Left renal pelvis (tissue), 4 donors: ENCODE results near the gene BIN1. TPM values are rescaled to one million over a fixed set of nuclear protein-coding genes. Genes with fewer than 3 reads are reported as not detected.
A peak's percentile ranks its signal among the peaks of the same experiment; 100 is the strongest.
"Not testable (repeated sequence)": the region's sequence is repeated elsewhere in the genome, so short reads cannot be mapped to it uniquely, and the experiment has no call there.

Source experiments
- DNase-seq, 4 donors: peaks; one replicate each; pipeline ENCODE4 v3.0.0-alpha.2; 2013; ENCODE audit warnings: low read depth in 4 of 4, low spot score in 3 of 4
- polyA plus RNA-seq, 4 donors: library from polyadenylated mRNA; unstranded; fragments of 120-200 nt; gene quantifications; one replicate each; pipeline ENCODE4 v1.2.1, GENCODE V29; 2013; ENCODE audit not compliant: insufficient read length in 4 of 4

BIN1 gene
- polyA plus RNA-seq, 4 donors: 77.2 to 128 (median 93.0) TPM

DNA sequence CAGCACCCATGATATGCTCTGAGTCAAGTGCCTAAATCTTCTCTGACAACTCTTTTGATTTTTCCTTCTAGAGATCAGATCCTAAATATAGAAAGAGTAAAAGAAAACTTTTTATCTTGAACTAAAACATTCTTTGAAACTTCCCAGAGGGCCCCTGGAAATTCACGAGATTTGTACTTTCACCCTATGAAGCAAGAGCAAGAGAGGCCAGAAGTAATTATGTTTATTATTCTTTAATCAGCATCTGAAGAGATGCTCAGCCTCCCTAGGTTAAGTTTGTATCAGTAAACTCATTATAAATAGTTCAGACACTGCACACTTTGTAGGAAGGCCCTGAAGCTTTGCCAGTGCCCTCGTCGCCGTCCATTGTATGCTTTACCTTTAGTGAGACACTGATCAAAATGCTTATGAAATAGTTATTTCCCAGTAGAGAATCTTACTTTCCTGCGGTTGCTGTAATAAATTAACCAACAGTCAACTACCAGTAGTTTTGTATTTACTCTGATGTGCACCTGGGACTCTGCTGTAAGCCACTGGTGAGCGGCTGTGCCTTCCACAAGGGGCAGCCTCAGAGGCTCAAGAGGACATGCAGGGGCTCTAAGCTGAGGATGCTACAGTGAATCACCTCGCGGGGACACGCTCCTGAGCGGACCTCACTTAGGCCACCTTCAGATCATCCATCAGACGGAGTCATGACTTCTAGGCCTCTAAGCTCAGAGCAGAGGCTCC, 71.9 kb downstream of the BIN1 start:
- no peak for DNase-seq

DNA sequence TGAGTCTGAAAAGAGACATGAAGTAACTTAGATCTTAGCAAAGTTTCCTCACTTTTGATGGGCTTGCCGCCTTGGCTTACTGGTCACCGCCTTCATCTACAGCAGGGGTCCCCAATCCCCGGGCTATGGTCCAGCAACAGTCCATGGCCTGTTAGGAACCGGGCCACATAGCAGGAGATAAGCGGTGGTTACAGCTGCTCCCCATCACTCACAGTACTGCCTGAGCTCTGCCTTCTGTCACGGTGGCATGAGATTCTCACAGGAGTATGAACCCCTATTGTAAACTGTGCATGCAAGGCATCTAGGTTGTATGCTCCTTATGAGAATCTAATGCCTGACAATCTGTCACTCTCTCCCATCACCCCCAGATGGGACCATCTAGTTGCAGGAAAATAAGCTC, 72.9 kb downstream of the BIN1 start:
- no peak for DNase-seq

DNA sequence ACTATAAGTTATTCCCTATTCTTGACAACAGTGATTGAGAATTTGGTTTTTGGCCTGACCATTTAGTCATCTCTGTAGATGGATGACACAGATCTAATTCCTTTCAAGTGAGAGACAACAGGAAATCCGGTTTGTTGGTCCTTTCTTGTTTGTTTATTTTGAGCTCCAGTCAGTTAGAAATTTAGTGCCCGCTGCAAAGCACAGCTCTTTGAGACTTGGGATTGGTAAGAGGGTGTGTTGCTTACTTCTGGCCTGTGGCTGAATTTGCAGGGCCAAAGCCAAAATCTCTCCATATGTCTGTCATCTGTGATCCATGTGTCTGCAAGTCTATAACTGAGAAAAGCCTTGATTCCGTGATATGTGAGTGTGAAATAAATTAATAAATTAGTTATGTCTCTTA, 74.3 kb downstream of the BIN1 start:
- no peak for DNase-seq

- DNase-seq: no peak
Measured at GRCh38 chr2:127029350-127030051, 77.5 kb downstream of the BIN1 start.

DNA sequence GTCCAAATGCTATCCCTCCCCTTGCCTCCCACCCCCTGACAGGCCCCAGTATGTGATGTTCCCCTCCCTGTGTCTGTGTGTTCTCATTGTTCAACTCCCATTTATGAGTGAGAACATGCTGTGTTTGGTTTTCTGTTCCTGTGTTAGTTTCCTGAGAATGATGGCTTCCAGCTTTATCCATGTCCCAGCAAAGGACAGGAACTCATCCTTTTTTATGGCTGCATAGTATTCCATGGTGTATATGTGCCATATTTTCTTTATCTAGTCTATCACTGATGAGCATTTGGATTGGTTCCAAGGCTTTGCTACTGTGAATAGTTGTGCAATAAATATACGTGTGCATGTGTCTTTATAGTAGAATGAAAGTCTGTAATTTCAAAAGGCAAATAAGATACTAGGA, 78.2 kb downstream of the BIN1 start:
- not testable (repeated sequence) for DNase-seq

- DNase-seq: no peak
Measured at GRCh38 chr2:127027715-127028114, 79.2 kb downstream of the BIN1 start.

- peak in 3 of 4 donors; percentile 39 to 57 (median 54) for DNase-seq
Measured at GRCh38 chr2:127025359-127026166, 81.4 kb downstream of the BIN1 start.

DNA sequence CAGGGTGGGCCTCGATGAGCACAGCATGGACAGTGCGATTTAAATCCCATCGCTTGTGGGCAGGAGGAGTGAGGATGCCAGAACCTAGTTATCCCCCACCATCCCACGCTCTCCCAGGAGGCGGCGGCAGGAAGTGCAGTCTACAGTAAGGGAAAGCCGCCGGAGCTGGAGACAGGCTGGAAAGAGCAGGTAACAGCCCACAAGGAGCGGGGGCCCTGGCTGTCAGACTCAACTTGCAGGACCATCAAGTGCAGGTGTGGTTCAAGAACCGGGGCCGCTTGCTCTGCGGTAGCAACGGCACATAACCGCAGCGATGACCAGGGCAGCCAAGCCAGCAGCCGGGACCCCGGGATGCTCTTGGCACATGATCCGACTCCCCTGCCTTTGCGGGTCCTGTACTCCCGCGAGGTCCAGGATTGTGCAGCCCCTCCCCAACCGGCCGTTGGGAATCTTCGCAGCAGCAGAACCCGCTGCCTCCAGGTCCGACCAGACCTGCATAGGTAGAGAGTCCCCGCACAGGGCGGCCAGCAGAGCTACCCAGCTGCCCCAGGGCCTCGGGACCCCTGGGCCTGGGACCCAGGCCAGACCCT, 82.1 kb downstream of the BIN1 start:
- peak in 2 of 4 donors; percentile 23 to 24 for DNase-seq

DNA sequence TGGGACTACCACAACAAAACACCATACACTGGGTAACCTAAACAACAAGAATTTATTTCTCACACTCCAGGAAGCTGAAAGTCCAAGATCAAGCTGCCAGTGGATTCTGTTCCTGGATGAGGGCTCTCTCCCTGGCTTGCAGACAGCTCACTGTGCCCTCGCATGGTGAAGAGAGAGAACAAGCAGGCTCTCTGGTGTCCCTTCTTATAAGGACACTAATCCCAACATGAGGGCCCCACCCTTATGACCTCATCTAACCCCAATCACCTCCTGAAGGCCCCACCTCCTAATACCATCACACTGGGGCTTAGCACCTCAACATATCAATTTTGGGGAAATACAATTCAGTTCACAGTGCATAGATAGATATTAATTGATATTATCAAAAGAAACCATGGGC, 83.5 kb downstream of the BIN1 start:
- DNase-seq: no peak

DNA sequence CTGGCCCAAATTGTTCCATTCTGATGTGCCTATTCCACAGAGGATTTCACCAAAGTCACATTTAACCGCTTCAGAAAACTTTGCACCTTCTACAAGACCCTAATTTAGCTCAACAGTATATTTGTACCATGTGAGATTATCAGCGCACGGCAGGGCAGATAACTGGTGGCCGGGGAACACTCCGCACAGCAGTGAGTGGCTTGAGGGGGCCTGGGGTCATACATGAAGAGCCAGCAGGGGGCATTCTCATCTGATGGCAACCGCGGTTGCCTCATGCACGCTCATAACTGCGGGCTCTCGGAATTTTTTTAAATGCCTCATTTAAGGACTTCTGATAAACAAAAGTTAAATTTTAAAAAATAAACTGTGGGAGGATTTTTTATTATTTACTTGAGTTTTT, 84.1 kb downstream of the BIN1 start:
- DNase-seq: no peak

DNA sequence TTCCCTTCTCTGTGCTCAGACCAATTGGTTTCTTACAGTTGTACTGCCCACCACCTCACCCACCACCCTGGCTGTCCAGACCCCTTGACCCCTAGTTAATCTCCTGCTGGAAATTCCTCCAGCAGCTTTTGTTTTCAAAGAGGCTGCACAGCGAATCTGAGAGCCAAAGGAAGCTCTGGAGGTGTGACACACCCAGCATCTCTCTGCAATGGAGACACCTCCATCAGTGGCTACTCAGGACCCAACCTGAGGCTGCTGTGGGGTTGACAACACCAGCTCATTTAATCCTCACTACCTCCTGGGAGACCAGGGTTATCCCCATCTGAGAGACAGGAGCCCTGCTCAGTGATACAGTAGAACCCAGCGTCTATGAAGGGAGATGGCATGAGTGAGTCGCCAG, 86.4 kb downstream of the BIN1 start:
- DNase-seq: no peak

- no peak for DNase-seq
Measured at GRCh38 chr2:127017548-127017947, 89.4 kb downstream of the BIN1 start.

- DNase-seq: no peak
Measured at GRCh38 chr2:127016329-127016728, 90.6 kb downstream of the BIN1 start.

GRCh38 chr2:127015106-127015910, 91.6 kb downstream of the BIN1 start:
- DNase-seq: no peak

DNA sequence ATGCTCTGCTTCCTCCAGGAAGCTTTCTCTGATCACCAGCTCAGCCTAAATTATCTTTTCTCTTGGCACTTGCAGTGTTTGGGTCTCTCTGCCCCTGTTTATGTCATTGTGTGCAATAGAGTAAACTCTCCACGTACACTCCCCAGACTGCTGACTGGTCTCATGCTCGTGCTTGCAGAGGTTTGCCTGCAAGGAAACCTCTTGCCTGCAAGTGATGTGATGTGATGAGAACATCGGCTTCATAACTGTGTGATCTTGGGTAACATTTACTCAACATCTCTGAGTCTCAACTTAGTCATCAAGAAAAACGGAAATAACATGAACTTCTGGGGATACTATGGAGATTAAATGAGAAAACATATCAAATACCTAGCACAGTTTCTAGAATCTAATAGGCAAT, 92.3 kb downstream of the BIN1 start:
- no peak for DNase-seq

DNA sequence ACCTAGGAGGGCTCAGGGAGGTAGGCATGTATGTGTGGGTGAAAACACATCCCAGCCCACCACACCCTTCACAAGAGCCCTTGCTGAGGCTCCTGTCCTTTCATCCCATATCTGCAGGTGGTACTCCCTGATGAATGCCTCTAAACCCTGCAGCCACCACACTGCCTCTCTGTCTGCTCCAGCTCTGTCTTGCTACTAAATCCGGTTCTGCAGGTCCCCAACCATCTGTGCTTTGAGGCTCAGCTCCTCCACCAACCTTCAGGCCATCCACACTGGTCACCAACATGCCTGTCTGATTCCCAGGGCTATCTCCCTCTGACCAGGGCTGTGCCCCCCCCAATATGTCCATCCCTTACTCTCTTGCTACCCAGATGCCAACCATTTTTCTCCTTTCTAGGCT, 92.7 kb downstream of the BIN1 start:
- DNase-seq: no peak

DNA sequence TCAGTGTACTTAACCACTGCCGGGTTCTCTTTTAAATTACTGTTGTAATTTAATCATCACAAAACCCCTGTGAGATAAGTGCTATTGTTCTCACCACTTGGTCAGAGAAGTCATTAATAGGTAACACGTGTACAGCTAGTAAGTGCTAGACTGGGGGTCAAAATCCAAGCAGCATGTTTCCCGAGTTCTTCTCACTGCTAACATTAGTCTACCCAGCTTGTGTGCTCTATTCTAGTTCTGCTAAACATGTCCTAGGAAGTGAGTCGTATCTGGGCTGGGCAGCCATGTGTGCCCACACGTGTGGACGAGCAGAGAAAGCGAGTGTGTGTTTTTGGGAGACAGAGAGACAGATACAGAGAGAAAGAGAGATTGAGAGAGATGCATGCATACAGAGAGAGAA, 94.1 kb downstream of the BIN1 start:
- no peak for DNase-seq

- DNase-seq: no peak
Measured at GRCh38 chr2:127012215-127012614, 94.7 kb downstream of the BIN1 start.

GRCh38 chr2:127011796-127012195, 95.2 kb downstream of the BIN1 start:
- DNase-seq: no peak

GRCh38 chr2:127011231-127011661, 95.7 kb downstream of the BIN1 start:
- DNase-seq: no peak
